ENCODE results near the gene CLSTN1.

The CLSTN1 gene

GRCh38 chr1:9850442-9851162 lies 26.8 kb upstream of the CLSTN1 start:
- DNase-seq: no peak

DNA sequence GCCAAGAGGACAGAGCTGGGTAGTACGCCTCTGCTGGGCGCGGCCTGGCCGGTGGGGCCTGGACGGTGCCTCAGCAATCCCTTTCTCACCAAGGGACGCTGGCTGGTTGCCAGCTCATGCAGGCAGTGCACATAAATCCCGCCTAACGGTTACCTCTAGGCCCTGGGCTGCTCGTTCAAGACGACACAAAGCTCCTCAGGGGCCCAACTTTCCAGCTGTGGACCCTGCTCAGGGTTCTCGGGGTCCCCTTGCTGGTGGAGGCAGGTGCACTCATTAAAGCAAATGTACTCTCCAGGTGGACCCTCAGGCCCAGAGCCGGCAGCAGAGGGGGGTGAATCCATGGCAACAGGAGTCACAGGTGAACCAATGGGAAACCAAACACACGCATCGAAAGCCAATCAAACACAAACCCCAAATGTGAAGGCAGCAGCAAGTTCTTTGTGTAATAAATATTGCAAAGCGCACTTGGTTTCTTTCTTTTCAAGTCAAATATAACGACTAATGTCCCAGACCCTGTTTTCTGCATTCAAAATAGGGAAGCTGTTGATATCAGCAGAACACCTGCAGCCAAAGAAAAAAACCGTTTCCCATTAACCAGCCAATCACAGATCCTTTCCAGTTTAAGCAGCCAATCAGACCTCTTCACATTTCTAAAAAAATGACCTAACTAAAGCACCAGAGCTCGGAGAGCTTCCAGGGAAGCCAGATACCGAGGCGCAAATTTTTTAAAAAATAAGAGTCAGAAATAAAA lies 26.1 kb upstream of the CLSTN1 start:
- DNase-seq: no peak

- no peak for DNase-seq
Measured at GRCh38 chr1:9848022-9848421, 24.3 kb upstream of the CLSTN1 start.

- DNase-seq: no peak
Measured at GRCh38 chr1:9847269-9847668, 23.5 kb upstream of the CLSTN1 start.

- no peak for DNase-seq
Measured at GRCh38 chr1:9846611-9847171, 22.9 kb upstream of the CLSTN1 start.

DNA sequence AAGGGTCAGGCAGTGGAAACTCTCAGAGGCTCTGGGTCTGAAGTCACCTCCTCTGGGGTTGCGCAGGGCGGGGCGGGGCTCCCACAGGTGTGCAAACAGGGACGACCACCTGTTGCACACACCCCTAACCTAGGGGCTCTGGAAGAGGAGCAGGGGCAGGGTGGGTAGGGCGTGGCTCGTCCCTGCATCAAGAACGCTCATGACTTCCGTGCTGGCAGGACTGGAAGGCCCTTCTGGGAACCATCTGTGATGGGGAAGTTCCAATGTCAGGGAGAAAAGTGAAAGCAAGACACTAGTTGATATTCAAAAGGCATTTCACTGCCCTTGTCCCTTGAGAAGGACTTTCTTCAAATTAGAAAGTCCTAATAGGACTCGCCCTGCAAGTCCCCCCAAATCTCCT lies 22.1 kb upstream of the CLSTN1 start:
- DNase-seq: no peak

- no peak for DNase-seq
Measured at GRCh38 chr1:9844756-9845155, 21.0 kb upstream of the CLSTN1 start.

DNA sequence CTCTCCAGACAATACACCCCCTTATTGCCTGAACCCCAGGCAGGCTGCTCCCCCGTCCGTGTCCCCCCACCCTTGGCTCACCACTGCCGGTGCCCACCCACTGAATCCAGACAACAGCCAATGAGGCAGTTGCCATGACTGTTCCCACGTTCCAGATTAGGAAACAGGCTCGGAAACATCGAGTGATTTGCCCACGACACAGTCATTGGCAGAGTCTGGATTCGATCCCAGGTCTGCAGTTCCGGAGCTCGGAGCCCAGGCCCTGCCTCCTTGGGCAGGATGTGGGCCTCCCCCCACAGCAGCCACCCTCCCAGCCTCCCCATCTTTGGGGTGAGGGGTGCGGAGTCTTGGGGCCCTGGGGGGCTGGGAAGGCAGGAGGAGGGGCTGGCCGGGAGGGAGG lies 20.3 kb upstream of the CLSTN1 start:
- DNase-seq: no peak

- DNase-seq: no peak
Measured at GRCh38 chr1:9843576-9843945, 19.8 kb upstream of the CLSTN1 start.

DNA sequence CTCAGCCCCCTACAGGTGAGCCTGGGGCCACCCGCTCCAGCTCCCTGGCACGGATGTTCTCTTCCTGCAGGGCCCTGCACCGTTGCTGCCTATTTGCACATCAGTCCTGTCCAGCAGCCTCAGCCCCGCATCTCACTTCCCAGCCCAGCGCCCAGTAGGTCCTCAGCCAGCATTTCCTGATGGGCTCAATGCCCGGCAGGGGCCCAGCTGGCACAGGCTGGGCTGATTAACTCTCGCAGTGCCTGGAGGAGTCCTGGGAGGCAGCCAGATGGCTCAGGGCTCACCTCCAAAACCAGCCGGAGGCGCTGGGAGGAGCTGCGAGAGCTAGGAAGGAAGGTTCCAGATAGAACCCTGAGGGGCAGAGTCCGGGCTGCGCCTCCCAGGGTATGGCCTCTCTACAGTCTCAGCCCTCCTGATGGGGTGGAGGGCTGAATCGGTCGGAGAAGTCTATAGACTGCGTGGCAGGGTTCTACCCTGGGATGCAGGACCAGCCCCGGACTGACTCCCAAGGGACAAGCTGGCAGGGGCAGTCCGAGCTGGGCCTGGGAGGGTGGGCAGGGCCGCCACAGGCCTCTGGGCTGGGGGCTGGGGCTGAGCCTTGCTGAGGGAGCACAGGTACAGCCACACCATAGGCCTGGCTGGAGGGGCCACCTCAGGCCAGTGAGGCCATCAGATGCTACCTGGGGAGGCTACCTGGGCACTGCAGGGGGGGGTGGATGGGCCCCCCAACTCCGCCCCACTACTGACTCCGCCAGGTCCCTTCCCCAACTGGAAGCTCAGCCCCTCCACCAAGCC lies 19.2 kb upstream of the CLSTN1 start:
- DNase-seq: no peak

GRCh38 chr1:9842073-9842711 lies 18.4 kb upstream of the CLSTN1 start:
- no peak for DNase-seq

DNA sequence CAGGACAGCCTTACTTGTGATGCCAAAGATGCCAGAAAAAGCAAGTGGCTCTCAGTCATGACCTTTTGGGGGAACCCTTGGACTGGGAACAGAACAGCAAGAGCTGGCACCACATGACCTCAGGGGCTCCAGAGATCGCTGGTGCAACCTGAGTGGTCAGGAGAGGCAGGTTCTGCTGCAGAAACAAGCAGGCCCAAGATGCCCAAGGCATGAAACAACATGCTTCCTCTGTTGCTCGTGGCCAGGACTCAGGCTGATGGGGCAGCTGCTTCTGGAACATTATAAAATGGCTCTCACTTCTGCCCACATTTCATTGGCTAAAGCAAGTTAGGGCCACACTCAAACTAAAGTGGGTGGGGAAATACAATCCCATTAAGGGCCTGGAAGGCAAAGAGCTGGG lies 17.7 kb upstream of the CLSTN1 start:
- no peak for DNase-seq

DNA sequence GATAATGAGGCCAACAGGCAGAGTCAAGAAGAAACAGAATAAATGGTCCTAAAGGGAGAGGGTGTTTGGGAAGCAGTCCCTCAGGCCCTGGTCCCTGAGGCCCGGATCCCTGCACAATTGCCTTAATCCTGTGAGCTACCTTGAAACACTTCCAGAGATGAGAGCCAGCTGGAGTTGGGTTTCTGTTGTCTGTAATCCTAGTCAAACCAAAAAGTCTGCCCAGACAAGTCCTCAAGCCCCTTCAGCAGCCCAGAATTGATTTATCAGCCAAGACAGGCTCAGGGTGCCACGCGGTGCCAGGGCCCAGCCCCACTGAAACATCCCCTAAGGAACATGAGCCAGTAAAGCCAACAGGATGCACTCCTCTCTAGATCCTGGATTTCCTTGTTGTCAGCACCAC lies 16.4 kb upstream of the CLSTN1 start:
- DNase-seq: no peak

GRCh38 chr1:9838946-9839345 lies 15.2 kb upstream of the CLSTN1 start:
- DNase-seq: no peak

DNA sequence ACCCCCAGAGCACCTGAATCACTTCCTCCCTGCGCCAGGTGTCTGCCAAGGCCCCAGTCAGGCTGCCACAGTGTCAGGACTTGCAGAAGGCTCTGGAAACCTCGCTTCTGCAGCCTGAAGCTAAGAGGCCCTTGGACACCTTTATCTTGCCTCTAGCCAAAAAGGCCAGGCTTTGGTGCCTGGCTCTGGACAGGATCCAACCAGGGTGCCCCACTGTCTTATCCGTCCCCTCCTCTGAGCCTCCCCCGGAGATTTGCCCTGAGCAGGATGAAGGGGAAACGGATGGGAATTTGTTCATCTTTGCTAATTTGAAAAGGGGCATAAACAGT lies 12.8 kb upstream of the CLSTN1 start:
- no peak for DNase-seq

DNA sequence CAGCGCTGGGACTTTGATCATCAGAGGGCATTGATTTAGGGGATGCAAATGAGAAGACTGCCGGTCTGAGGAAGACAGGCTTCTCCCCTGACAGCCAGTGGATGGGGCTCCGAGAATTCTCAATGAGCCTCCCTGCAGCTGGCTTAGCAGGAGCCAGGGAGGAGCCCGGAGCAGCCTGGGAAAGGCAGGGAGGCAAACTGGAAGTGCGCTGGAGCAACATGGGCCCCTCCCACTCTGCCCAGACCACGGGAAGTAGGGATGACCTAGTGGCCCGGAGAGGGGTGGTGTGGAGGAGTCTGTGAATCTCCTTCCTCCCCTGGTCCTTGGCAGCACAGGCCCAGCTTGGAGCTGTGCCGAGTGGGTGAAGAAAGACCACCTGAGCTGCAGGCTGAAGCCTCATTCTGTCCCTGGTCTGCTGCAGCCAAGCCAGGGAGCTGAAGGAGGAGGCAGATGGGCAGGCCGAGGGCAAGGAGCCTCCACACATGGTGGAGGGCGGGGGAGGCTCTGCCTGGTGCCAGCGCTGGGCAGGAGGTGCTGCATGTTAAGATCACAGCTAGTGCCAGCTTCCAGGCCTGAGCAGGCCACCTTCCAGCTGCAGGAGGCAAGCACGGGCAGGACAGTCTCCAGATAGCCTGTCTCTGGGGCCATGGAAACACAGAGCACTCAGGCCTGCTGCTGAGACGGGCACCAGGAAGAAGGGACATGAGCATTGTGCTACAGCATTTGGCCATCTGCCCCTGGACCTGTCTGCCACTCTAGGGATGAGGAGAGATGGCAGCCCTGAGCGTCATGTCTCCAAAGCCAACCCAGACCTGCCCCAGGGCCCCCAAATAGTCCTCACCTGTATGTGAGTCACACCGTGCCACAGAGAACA lies 12.2 kb upstream of the CLSTN1 start:
- no peak for DNase-seq

DNA sequence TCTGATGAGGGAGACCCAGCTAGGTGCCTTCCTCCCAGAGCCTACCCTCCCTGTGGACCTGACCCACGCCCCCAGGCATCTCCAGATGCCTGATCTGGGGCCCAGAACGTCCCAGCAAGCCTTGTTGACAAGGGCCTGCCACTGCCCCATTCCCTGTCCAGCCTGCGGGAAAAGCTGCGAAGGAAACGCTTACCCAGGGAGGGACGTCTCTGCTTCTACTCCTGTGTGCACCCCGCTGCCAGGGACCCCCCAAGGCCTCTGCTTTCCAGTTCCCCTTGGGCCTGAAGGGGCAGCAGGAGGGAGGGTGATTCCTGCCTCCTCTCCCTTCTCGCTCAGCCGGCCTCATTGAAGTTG lies 11.6 kb upstream of the CLSTN1 start:
- no peak for DNase-seq

DNA sequence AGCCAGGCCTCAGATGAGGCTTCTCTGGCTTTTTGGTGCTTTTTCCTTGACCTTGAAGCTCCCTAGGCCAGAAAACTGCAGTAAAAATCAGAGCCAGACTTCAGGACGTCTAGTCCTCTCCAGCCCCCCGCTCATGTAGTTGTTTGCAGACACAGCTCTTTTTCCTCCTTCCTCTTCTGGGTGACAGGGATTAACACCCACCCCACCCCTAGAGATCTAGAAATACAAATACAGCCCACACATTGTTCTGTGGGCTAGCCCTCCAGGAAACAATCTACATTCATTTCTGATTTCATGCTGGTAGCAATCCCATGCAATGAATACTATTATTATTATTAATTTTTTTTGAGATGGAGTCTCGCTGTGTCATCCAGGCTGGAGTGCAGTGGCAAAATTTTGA lies 9.9 kb upstream of the CLSTN1 start:
- no peak for DNase-seq

DNA sequence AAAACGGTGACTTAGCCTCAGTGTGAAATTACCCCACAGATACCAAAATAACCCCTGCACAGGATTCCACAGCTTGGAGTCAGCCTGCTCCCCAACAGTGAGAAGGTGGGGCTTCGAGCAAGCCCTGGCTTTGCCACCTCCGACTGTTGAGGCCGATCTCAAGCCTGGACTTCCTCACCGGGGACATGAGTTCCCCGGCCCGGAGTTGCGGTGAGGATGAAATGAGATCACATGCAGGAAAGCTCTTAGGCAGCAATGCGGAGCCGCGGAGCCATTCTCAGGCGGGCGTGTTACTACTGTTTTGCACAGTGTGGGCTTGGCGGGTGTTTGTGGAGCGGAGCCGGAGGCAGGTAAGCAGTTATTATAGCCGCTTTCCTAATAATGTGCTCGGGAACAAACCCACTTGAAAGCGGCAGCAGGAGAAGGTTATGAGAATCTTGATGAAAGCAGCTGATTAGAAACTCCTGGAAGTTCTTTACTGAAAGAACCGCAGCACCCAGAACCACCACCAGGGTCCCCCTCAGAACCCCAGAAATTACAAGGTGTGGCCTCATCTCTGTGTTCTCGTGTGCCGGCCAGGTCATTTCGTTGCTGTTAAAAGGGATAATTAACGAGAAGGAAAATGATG lies 3.9 kb upstream of the CLSTN1 start:
- DNase-seq: no peak

DNA sequence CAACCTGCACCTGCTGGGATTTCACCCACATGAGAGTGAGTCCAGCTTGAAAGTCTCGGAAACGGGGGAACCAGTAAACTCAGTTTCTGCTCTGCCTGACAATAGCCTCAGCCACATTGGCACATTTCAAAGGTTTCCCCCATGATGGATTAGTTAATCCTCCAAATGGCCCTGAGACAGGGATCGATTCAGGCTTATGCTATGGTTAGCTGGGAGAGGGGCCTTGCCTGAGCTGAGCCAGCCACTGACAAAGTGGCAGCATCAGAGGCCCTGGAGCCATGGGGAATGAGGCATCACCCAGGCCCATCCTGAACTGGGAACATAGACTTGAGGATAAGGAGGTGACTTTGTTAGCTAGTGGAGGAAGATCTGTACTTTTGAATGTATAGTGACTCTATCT lies 2.9 kb upstream of the CLSTN1 start:
- no peak for DNase-seq

DNA sequence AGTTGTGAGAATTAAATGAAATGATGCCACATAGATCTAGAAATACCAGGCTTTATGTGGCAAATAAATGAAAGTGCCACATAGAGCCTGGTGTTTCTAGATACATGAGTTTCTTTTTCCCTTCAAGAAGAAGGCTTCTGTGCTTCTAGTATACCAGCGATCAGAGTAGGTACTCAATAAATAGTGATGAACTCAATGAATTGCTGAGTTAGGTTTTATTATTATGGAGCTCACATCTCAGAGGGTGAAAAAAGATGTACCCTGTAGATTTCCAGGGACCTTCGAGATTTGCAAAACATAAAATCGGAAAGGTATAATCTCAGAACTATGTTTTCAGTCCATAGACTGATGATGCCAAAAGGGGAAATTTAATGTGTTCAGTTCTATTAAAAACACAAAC lies 2.3 kb upstream of the CLSTN1 start:
- DNase-seq: no peak

Measured in stimulated activated CD4-positive, alpha-beta T cell treated with anti-CD3 and anti-CD28 coated beads, Interleukin-4, amount 100 ng/mL, for 1 hour (primary cell).